ENCODE measurements around the gene OLFML3. TPM values are rescaled to one million over a fixed set of nuclear protein-coding genes. Genes with fewer than 3 reads are reported as not detected.

The OLFML3 gene
- total RNA-seq, 1 experiment from 2014 or later, result 171 TPM

GRCh38 chr1:114026797-114027196 lies 47.5 kb downstream of the OLFML3 start:
- Histone ChIP-seq H3K18ac (ENCODE audit: insufficient read length, low read depth, low read length) (no peak overlapping the region), H3K23me2 (ENCODE audit: insufficient read length, low read depth, low read length, poor library complexity, severe bottlenecking) (no peaks in the 10 kb centered on the region), H4K20me1 (ENCODE audit: control insufficient read depth, insufficient read depth, insufficient read length) (no peaks in the 10 kb centered on the region), H2BK15ac (ENCODE audit: low read depth, low read length) (no peak overlapping the region), H2AK5ac (ENCODE audit: insufficient read length, low read length) (no peak overlapping the region), H4K91ac (ENCODE audit: insufficient read length, low read depth, low read length) (no peak overlapping the region), H2BK12ac (ENCODE audit: insufficient read length, low read depth, low read length) (no peak overlapping the region), H2BK5ac (ENCODE audit: insufficient read length, low read length) (no peak overlapping the region), H4K8ac (replicated peaks; ENCODE audit: insufficient read length, low read depth, low read length) (no peak overlapping the region), H3T11ph (ENCODE audit: low read length) (no peak overlapping the region), H2BK20ac (ENCODE audit: low read depth, low read length, poor library complexity, severe bottlenecking) (no peak overlapping the region), H3K27ac (ENCODE audit: insufficient read length, low read depth, low read length) (no peak overlapping the region), H3K79me2 (ENCODE audit: insufficient read depth, low read length) (no peaks in the 10 kb centered on the region), H3K4ac (ENCODE audit: low read depth, low read length) (no peak overlapping the region), H4K5ac (ENCODE audit: insufficient read length, low read depth, low read length) (no peak overlapping the region), H3K56ac (ENCODE audit: insufficient read length, low read depth, low read length) (no peak overlapping the region), H3K27me3 (ENCODE audit: insufficient read depth, low read length) (no peaks in the 10 kb centered on the region), H2BK120ac (ENCODE audit: low read depth, low read length, poor library complexity, severe bottlenecking) (no peak overlapping the region), H3K9me3 (ENCODE audit: control insufficient read depth, low read depth, low read length) (no peaks in the 10 kb centered on the region), H3K23ac (ENCODE audit: insufficient read length, low read depth, low read length) (no peak overlapping the region), H2AFZ (ENCODE audit: low read length) (no peak overlapping the region), H3K9ac (ENCODE audit: extremely low read depth, insufficient read length, low read length) (no peak overlapping the region), H3K4me1 (ENCODE audit: insufficient read depth, low read length) (peaks cover 16% of the 10 kb centered on the region; the same call in 1 of the 2 replicates), H3K79me1 (ENCODE audit: insufficient read depth, low read depth, low read length, poor library complexity, severe bottlenecking) (no peaks in the 10 kb centered on the region), H3K14ac (ENCODE audit: insufficient read depth, low read length) (no peak overlapping the region), H3K4me2 (ENCODE audit: insufficient read depth, insufficient read length, low read length) (no peak overlapping the region)
- Mint-ChIP-seq H3K36me3 (ENCODE audit: insufficient read depth in 1 of 3, low read depth in 3 of 3) (no peaks in the 10 kb centered on the region; a peak in 2 of 7 replicates), H3K27ac (peak overlapping the region in 1 of 3 experiments; percentile 34; a peak in 1 of 7 replicates), H3K9me3 (no peaks in the 10 kb centered on the region; a peak in 1 of 5 replicates), H3K4me1 (peaks cover 34 to 35% of the 10 kb centered on the region in 2 experiments), H3K4me3 (no peak overlapping the region), H3K27me3 (ENCODE audit: low read depth) (no peaks in the 10 kb centered on the region)
- TF ChIP-seq, protein P1, sequence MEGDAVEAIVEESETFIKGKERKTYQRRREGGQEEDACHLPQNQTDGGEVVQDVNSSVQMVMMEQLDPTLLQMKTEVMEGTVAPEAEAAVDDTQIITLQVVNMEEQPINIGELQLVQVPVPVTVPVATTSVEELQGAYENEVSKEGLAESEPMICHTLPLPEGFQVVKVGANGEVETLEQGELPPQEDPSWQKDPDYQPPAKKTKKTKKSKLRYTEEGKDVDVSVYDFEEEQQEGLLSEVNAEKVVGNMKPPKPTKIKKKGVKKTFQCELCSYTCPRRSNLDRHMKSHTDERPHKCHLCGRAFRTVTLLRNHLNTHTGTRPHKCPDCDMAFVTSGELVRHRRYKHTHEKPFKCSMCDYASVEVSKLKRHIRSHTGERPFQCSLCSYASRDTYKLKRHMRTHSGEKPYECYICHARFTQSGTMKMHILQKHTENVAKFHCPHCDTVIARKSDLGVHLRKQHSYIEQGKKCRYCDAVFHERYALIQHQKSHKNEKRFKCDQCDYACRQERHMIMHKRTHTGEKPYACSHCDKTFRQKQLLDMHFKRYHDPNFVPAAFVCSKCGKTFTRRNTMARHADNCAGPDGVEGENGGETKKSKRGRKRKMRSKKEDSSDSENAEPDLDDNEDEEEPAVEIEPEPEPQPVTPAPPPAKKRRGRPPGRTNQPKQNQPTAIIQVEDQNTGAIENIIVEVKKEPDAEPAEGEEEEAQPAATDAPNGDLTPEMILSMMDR (conservative IDR thresholded peaks at IDR 0.05), result no peak
- DNase-seq, result no peak
- WGBS (ENCODE audit: extremely low coverage, insufficient read length, low lambda C conversion rate), result no CpG with 5 or more reads among the region's 6 CpGs

Other genes starting within 250 kb of the OLFML3 start
- gene PHTF1, start 220.0 kb upstream of the OLFML3 start, total RNA-seq (2021), result 28.4 and 32.1 TPM in 2 replicates
- gene RSBN1, start 167.0 kb upstream of the OLFML3 start, total RNA-seq (2021), result 11.0 and 11.4 TPM in 2 replicates
- not detected in 2 replicates for gene PTPN22, start 107.8 kb upstream of the OLFML3 start, total RNA-seq (2021)
- 0.22 and 0.53 TPM in 2 replicates for gene BCL2L15, start 91.9 kb upstream of the OLFML3 start, total RNA-seq (2021)
- 19.3 and 19.7 TPM in 2 replicates for gene AP4B1, start 74.7 kb upstream of the OLFML3 start, total RNA-seq (2021)
- gene DCLRE1B, start 74.1 kb upstream of the OLFML3 start, total RNA-seq (2021), result 12.0 and 13.4 TPM in 2 replicates
- gene HIPK1, start 50.1 kb upstream of the OLFML3 start, total RNA-seq (2021), result 65.7 and 68.1 TPM in 2 replicates
- 71.2 and 77.2 TPM in 2 replicates for gene SYT6, start 174.4 kb downstream of the OLFML3 start, total RNA-seq (2021)

All from H9 (cell line).